Panc1 (cell line): ENCODE measurements around the gene RASA3. TPM values are rescaled to one million over a fixed set of nuclear protein-coding genes. Genes with fewer than 3 reads are reported as not detected.

Experiments used
- ATAC-seq: fragments of 200-7000 bp; cut with Tn5 transposase; 2 replicates; pipeline ENCODE4 v1.9.1; 2020; ENCODE audit warnings: mild to moderate bottlenecking, moderate library complexity
- BruUV-seq: library from RNA; stranded (reverse); fragments of 400-500 nt; replicated peaks from 2 replicates; lab custom pipeline; 2021; lab: Mats Ljungman, UMichigan
- CTCF ChIA-PET: fragments of 300-600 bp; sonication (Branson Sonifier 250); formaldehyde crosslinking; loops from one replicate; lab custom pipeline; 2022; ENCODE audit warnings: antibody characterized with exemption; lab: Charles Lee
- POLR2A ChIA-PET: fragments of 300-600 bp; sonication (Branson Sonifier 250); formaldehyde crosslinking; loops from one replicate; lab custom pipeline; 2022; ENCODE audit warnings: antibody characterized with exemption; lab: Charles Lee
- DNase-seq: peaks from one replicate; pipeline ENCODE4 v3.0.0-alpha.2; 2010; ENCODE audit warnings: low read depth, low spot score
- H3K27ac ChIP-seq: 2 replicates; pipeline ENCODE4 v1.5.1; 2011; ENCODE audit warnings: mild to moderate bottlenecking, low read length, inconsistent platforms
- H3K27me3 ChIP-seq: fragments of 200-500 bp; sonication (Bioruptor generic); 2 replicates; pipeline ENCODE4 v1.6.0; 2014; ENCODE audit warnings: low read length, inconsistent platforms; ENCODE audit not compliant: control insufficient read depth, insufficient read depth
- H3K36me3 ChIP-seq: fragments of 200-500 bp; sonication (Bioruptor generic); 2 replicates; pipeline ENCODE4 v1.5.1; 2014; ENCODE audit warnings: inconsistent platforms, mild to moderate bottlenecking, low read length, moderate library complexity; ENCODE audit not compliant: control insufficient read depth, insufficient read depth
- H3K4me1 ChIP-seq: 2 replicates; pipeline ENCODE4 v1.5.1; 2011; ENCODE audit warnings: inconsistent platforms, mild to moderate bottlenecking, low read length, moderate library complexity; ENCODE audit not compliant: control insufficient read depth, insufficient read depth
- H3K4me3 ChIP-seq, 2 experiments: 2 replicates each; pipeline ENCODE4 v1.5.1; 2011 to 2012; ENCODE audit warnings: low read depth in 2 of 2, low read length in 2 of 2, mild to moderate bottlenecking in 2 of 2, inconsistent platforms in 1 of 2, moderate library complexity in 1 of 2
- H3K9me3 ChIP-seq: fragments of 200-500 bp; sonication (Bioruptor generic); 2 replicates; pipeline ENCODE4 v1.5.1; 2014; ENCODE audit warnings: low read depth, mild to moderate bottlenecking, inconsistent platforms, low read length, moderate library complexity; ENCODE audit not compliant: control insufficient read depth, insufficient read depth
- CTCF ChIP-seq: fragments of 450-650 bp; IDR thresholded peaks from 2 replicates; pipeline ENCODE4 v1.5.1; 2017; ENCODE audit warnings: mild to moderate bottlenecking
- POLR2AphosphoS5 ChIP-seq: IDR thresholded peaks from 2 replicates; pipeline ENCODE4 v1.6.1; 2012; ENCODE audit warnings: mild to moderate bottlenecking, low read depth, low read length, moderate library complexity
- REST ChIP-seq, 2 experiments: IDR thresholded peaks; 2 replicates each; pipeline ENCODE4 v1.6.1; 2011 to 2012; ENCODE audit warnings: low read depth in 2 of 2, control low read depth in 1 of 2, low read length in 1 of 2, mild to moderate bottlenecking in 1 of 2, moderate library complexity in 1 of 2; ENCODE audit not compliant: insufficient read depth in 1 of 2
- SIN3A ChIP-seq: IDR thresholded peaks from 2 replicates; pipeline ENCODE4 v1.6.1; 2012; ENCODE audit warnings: low read depth, mild to moderate bottlenecking, low read length, moderate library complexity, borderline replicate concordance; ENCODE audit not compliant: insufficient read depth
- TCF7L2 ChIP-seq: IDR thresholded peaks from 2 replicates; pipeline ENCODE4 v1.6.1; 2011; ENCODE audit warnings: mild to moderate bottlenecking, low read depth, low read length, inconsistent platforms
- in situ Hi-C: cut with HindIII; loops from 2 replicates; pipeline ENCODE4 v1.10.0; 2016; ENCODE audit warnings: low sequenced_read_pairs, low pct_unique_long_range_greater_than_20kb
- intact Hi-C: fragments of 100-400 bp; cut with micrococcal nuclease; formaldehyde crosslinking; loops from one replicate; pipeline ENCODE4 v1.10.0; 2022; ENCODE audit not compliant: unreplicated experiment
- total RNA-seq: library from RNA; stranded (reverse); gene quantifications from one replicate; pipeline ENCODE4 v1.2.1, GENCODE V29; 2021; ENCODE audit not compliant: unreplicated experiment

The RASA3 gene
- total RNA-seq, 1 experiment from 2014 or later: 33.7 TPM

- CTCF ChIA-PET: no interaction called here
- intact Hi-C loops: loop anchor here (10.0 kb wide), 1 partner anchor 53 kb away; no protein-coding TSS in a partner anchor
Observed at GRCh38 chr13:114097893-114098688, 34.3 kb downstream of the RASA3 start.

More at GRCh38 chr13:114097893-114098688, 34.3 kb downstream of the RASA3 start:
- H3K4me1 ChIP-seq: peaks cover 49% of the 10 kb centered on the region
- peak overlapping the region; percentile 85 for H3K27ac ChIP-seq
- H3K9me3 ChIP-seq: no peaks in the 10 kb centered on the region
- POLR2A ChIA-PET: no interaction called here
- ATAC-seq (no peak), DNase-seq (no peak)
- no peak overlapping the region for H3K4me3 ChIP-seq
- H3K27me3 ChIP-seq: no peaks in the 10 kb centered on the region
- in situ Hi-C loops: no loop called here
- no peak for TF ChIP-seq SIN3A
- no peak for TF ChIP-seq REST (IDR thresholded peaks at IDR 0.05; ENCODE audit: insufficient read depth in 1 of 2, low read depth in 2 of 2, low read length in 1 of 2)
- no peak for TF ChIP-seq TCF7L2
- no peak for TF ChIP-seq CTCF
- TF ChIP-seq POLR2AphosphoS5: no peak
- BruUV-seq: no TSS peak
- no peaks in the 10 kb centered on the region for H3K36me3 ChIP-seq
